IMR-90 (cell line): ENCODE results near the gene DPP10. TPM values are rescaled to one million over a fixed set of nuclear protein-coding genes. Genes with fewer than 3 reads are reported as not detected.

Source experiments
- ATAC-seq: fragments of 200-7000 bp; cut with Tn5 transposase; 2 replicates; pipeline ENCODE4 v1.9.1; 2020; ENCODE audit warnings: low read depth, mild to moderate bottlenecking, moderate library complexity
- BruUV-seq: library from RNA; stranded (reverse); fragments of 400-500 nt; replicated peaks from 2 replicates; lab custom pipeline; 2021; lab: Mats Ljungman, UMichigan
- CTCF ChIA-PET: fragments of 300-600 bp; formaldehyde crosslinking; extraction: SDS; loops from one replicate; lab custom pipeline; 2021; ENCODE audit warnings: antibody characterized with exemption; lab: Yijun Ruan, JAX
- POLR2A ChIA-PET: fragments of 300-600 bp; sonication (Branson Sonifier 250); formaldehyde crosslinking; loops from one replicate; lab custom pipeline; 2022; ENCODE audit warnings: antibody characterized with exemption; ENCODE audit not compliant: unreplicated experiment; lab: Charles Lee
- DNase-seq: peaks from one replicate; pipeline ENCODE4 v3.0.0; 2013
- H2AFZ ChIP-seq: replicated peaks from 2 replicates; pipeline ENCODE3; 2013; ENCODE audit warnings: low read length, mild to moderate bottlenecking; ENCODE audit not compliant: poor library complexity
- H2AK5ac ChIP-seq: 2 replicates; pipeline ENCODE4 v1.6.1; 2013; ENCODE audit warnings: low read depth, low read length, inconsistent platforms
- H2AK9ac ChIP-seq: replicated peaks from 2 replicates; pipeline ENCODE3; 2013; ENCODE audit warnings: mild to moderate bottlenecking, low read depth, low read length, moderate library complexity; ENCODE audit not compliant: poor library complexity
- H2BK120ac ChIP-seq: 2 replicates; pipeline ENCODE4 v1.6.1; 2013; ENCODE audit warnings: low read depth, low read length, inconsistent platforms
- H2BK15ac ChIP-seq: 3 replicates; pipeline ENCODE4 v1.6.1; 2013; ENCODE audit warnings: low read depth, low read length, inconsistent platforms
- H2BK20ac ChIP-seq: 2 replicates; pipeline ENCODE4 v1.6.1; 2013; ENCODE audit warnings: low read depth, mild to moderate bottlenecking, inconsistent platforms, low read length, moderate library complexity
- H2BK5ac ChIP-seq: 2 replicates; pipeline ENCODE4 v1.6.1; 2013; ENCODE audit warnings: mild to moderate bottlenecking, low read depth, low read length, inconsistent platforms; ENCODE audit not compliant: poor library complexity, severe bottlenecking
- H3K14ac ChIP-seq: replicated peaks from 2 replicates; pipeline ENCODE4 v1.6.1; 2013; ENCODE audit warnings: low read depth, low read length, inconsistent platforms
- H3K18ac ChIP-seq: 2 replicates; pipeline ENCODE4 v1.6.1; 2013; ENCODE audit warnings: low read depth, low read length, control low read depth
- H3K23ac ChIP-seq: 2 replicates; pipeline ENCODE4 v1.6.1; 2013; ENCODE audit warnings: low read depth, low read length, inconsistent platforms
- H3K27ac ChIP-seq: 2 replicates; pipeline ENCODE4 v1.5.1; 2013; ENCODE audit warnings: mild to moderate bottlenecking, control low read depth, low read length; ENCODE audit not compliant: insufficient read depth
- H3K27me3 ChIP-seq: 2 replicates; pipeline ENCODE4 v1.6.1; 2013; ENCODE audit warnings: low read length; ENCODE audit not compliant: control insufficient read depth, insufficient read depth
- H3K36me3 ChIP-seq: 2 replicates; pipeline ENCODE4 v1.6.1; 2013; ENCODE audit warnings: low read length, mixed read lengths; ENCODE audit not compliant: control insufficient read depth, insufficient read depth
- H3K4ac ChIP-seq: 2 replicates; pipeline ENCODE4 v1.6.1; 2013; ENCODE audit warnings: low read depth, low read length, inconsistent platforms
- H3K4me1 ChIP-seq: 2 replicates; pipeline ENCODE4 v1.6.1; 2013; ENCODE audit warnings: low read length, mixed read lengths; ENCODE audit not compliant: control insufficient read depth, insufficient read depth
- H3K4me2 ChIP-seq: 2 replicates; pipeline ENCODE4 v1.6.1; 2013; ENCODE audit warnings: low read depth, mild to moderate bottlenecking, control low read depth, low read length, moderate library complexity
- H3K4me3 ChIP-seq: 2 replicates; pipeline ENCODE4 v1.5.1; 2013; ENCODE audit warnings: low read depth, mild to moderate bottlenecking, control low read depth, low read length, moderate library complexity; ENCODE audit not compliant: insufficient read depth
- H3K56ac ChIP-seq: 2 replicates; pipeline ENCODE4 v1.6.1; 2013; ENCODE audit warnings: low read length, inconsistent platforms; ENCODE audit not compliant: insufficient read depth; ENCODE audit errors: extremely low read depth
- H3K79me1 ChIP-seq, 2 experiments: 2 replicates each; pipeline ENCODE4 v1.6.1; 2013; ENCODE audit warnings: low read length in 2 of 2, inconsistent platforms in 1 of 2, low read depth in 1 of 2
- H3K9ac ChIP-seq: 2 replicates; pipeline ENCODE4 v1.6.1; 2013; ENCODE audit warnings: low read depth, low read length, control low read depth
- H3K9me1 ChIP-seq: 2 replicates; pipeline ENCODE4 v1.6.1; 2013; ENCODE audit warnings: low read length, inconsistent platforms; ENCODE audit not compliant: insufficient read depth
- H3K9me3 ChIP-seq: 2 replicates; pipeline ENCODE4 v1.6.1; 2013; ENCODE audit warnings: low read length; ENCODE audit not compliant: control insufficient read depth, insufficient read depth
- H4K20me1 ChIP-seq: 2 replicates; pipeline ENCODE4 v1.6.1; 2013; ENCODE audit warnings: low read length, inconsistent platforms; ENCODE audit not compliant: insufficient read depth
- H4K5ac ChIP-seq: 2 replicates; pipeline ENCODE4 v1.6.1; 2013; ENCODE audit warnings: mild to moderate bottlenecking, low read depth, low read length, control low read depth
- H4K8ac ChIP-seq, 2 experiments: 2 replicates each; pipeline ENCODE4 v1.6.1; 2013; ENCODE audit warnings: low read depth in 2 of 2, low read length in 2 of 2, control low read depth in 1 of 2, inconsistent platforms in 1 of 2
- H4K91ac ChIP-seq: 2 replicates; pipeline ENCODE4 v1.6.1; 2013; ENCODE audit warnings: low read depth, low read length, inconsistent platforms; ENCODE audit not compliant: insufficient read depth
- BHLHE40 ChIP-seq: fragments of 150-350 bp; IDR thresholded peaks from 2 replicates; pipeline ENCODE4 v1.6.1; 2016; ENCODE audit warnings: mild to moderate bottlenecking, low read depth, low read length
- CEBPB ChIP-seq: IDR thresholded peaks from 2 replicates; pipeline ENCODE4 v1.6.1; 2012; ENCODE audit warnings: low read depth, low read length, improper control_type of control experiment
- CHD1 ChIP-seq: IDR thresholded peaks from 2 replicates; pipeline ENCODE4 v1.6.1; 2012; ENCODE audit warnings: low read depth, low read length, improper control_type of control experiment
- MAFK ChIP-seq: IDR thresholded peaks from 2 replicates; pipeline ENCODE4 v1.6.1; 2012; ENCODE audit warnings: low read depth, low read length, improper control_type of control experiment
- MAZ ChIP-seq: IDR thresholded peaks from 2 replicates; pipeline ENCODE4 v1.6.1; 2012; ENCODE audit warnings: low read depth, mild to moderate bottlenecking, low read length, improper control_type of control experiment, moderate library complexity, borderline replicate concordance
- NFE2L2 ChIP-seq: fragments of 150-350 bp; IDR thresholded peaks from 2 replicates; pipeline ENCODE4 v1.6.1; 2016; ENCODE audit warnings: low read depth, mild to moderate bottlenecking, low read length
- RAD21 ChIP-seq: IDR thresholded peaks from 2 replicates; pipeline ENCODE4 v1.6.1; 2012; ENCODE audit warnings: low read length, improper control_type of control experiment
- RCOR1 ChIP-seq: IDR thresholded peaks from 2 replicates; pipeline ENCODE4 v1.6.1; 2012; ENCODE audit warnings: mild to moderate bottlenecking, low read length, improper control_type of control experiment; ENCODE audit not compliant: insufficient replicate concordance
- RFX5 ChIP-seq: IDR thresholded peaks from 2 replicates; pipeline ENCODE4 v1.8.0; 2012; ENCODE audit warnings: low read depth, mild to moderate bottlenecking, low read length, moderate library complexity
- SMC3 ChIP-seq: fragments of 150-350 bp; IDR thresholded peaks from 2 replicates; pipeline ENCODE4 v1.6.1; 2016; ENCODE audit warnings: low read depth, mild to moderate bottlenecking, antibody characterized with exemption, low read length, moderate library complexity
- dilution Hi-C: fragments of 300-500 bp; cut with HindIII; formaldehyde crosslinking; loops from one replicate; pipeline ENCODE4 v1.14.3; 2018; ENCODE audit warnings: low sequenced_read_pairs; ENCODE audit not compliant: unreplicated experiment
- in situ Hi-C: fragments of 300-500 bp; cut with MboI; formaldehyde crosslinking; loops from 3 replicates; pipeline ENCODE4 v1.14.3; 2019; ENCODE audit warnings: low sequenced_read_pairs, inconsistent platforms, mixed read lengths
- intact Hi-C: fragments of 100-400 bp; cut with micrococcal nuclease; formaldehyde crosslinking; loops from 2 replicates; pipeline ENCODE4 v1.10.0; 2022
- polyA plus RNA-seq, 3 experiments: library from polyadenylated mRNA; depleted of rRNA; stranded (reverse); fragments of >200 nt; gene quantifications; 2 replicates each; pipeline ENCODE4 v1.2.3, GENCODE V29; 2012; ENCODE audit warnings: low replicate concordance in 1 of 3
- total RNA-seq: library from RNA; depleted of rRNA; stranded (reverse); fragments of >200 nt; gene quantifications from 2 replicates; pipeline ENCODE4 v1.2.3, GENCODE V29; 2012

Gene DPP10
- total and polyA plus RNA-seq, 2 of the 4 experiments (the other 2 are of a cell fraction), result not detected

DNA sequence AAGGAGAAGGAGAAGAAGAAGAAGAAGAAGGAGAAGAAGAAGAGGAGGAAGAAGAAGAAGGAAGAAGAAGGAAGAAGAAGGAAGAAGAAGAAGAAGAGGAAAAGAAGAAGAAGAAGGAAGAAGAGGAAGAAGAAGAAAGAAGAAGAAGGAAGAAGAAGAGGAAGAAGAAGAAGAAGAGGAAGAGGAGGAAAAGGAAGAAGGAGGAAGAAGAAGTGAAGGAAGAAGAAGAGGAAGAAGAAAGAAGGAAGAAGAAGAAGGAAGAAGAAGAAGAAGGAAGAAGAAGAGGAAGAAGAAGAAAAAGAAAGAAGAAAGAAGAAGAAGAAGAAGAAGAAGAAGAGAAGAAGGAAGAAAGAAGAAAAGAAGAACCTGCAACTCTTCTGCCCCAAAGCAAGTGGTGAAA lies 942.0 kb downstream of the DPP10 start:
- H3K23ac ChIP-seq, result no peak overlapping the region
- no peak overlapping the region for H3K27ac ChIP-seq
- dilution Hi-C loops, result no loop called here
- no peaks in the 10 kb centered on the region for H3K27me3 ChIP-seq
- no peak overlapping the region for H3K4me2 ChIP-seq
- ATAC-seq (no peak), DNase-seq (no peak)
- no peaks in the 10 kb centered on the region for H4K20me1 ChIP-seq
- no peak overlapping the region for H3K9ac ChIP-seq
- no peaks in the 10 kb centered on the region for H3K79me1 ChIP-seq
- ChIA-PET CTCF (no interaction called here), POLR2A (no interaction called here)
- no peak overlapping the region for H3K18ac ChIP-seq
- H2BK120ac ChIP-seq, result no peak overlapping the region
- 0 out of 2 replicates have a peak, but pooled peaks cover 2% of the 10 kb centered on the region for H3K9me3 ChIP-seq
- no peak overlapping the region for H3K4ac ChIP-seq
- H2AFZ ChIP-seq, result no peak overlapping the region
- no peaks in the 10 kb centered on the region for H3K4me1 ChIP-seq
- no peaks in the 10 kb centered on the region for H3K36me3 ChIP-seq
- H2BK20ac ChIP-seq, result no peak overlapping the region
- in situ Hi-C loops, result no loop called here
- TF ChIP-seq MAFK, result no peak
- TF ChIP-seq SMC3, result no peak
- no peak for TF ChIP-seq CHD1
- TF ChIP-seq RFX5, result no peak
- TF ChIP-seq MAZ, result no peak
- no peak for TF ChIP-seq NFE2L2
- no peak for TF ChIP-seq BHLHE40
- no peak for TF ChIP-seq CEBPB
- no peak for TF ChIP-seq RAD21
- TF ChIP-seq RCOR1, result no peak
- H3K14ac ChIP-seq, result no peak overlapping the region
- H3K9me1 ChIP-seq, result no peaks in the 10 kb centered on the region
- H4K91ac ChIP-seq, result no peak overlapping the region
- H3K4me3 ChIP-seq, result no peak overlapping the region
- no peak overlapping the region for H2AK9ac ChIP-seq
- no peak overlapping the region for H2BK5ac ChIP-seq
- H3K56ac ChIP-seq, result no peak overlapping the region
- no peak overlapping the region for H4K5ac ChIP-seq
- no TSS peak for BruUV-seq
- no peak overlapping the region for H2AK5ac ChIP-seq
- no peak overlapping the region for H2BK15ac ChIP-seq
- intact Hi-C loops, result no loop called here
- H4K8ac ChIP-seq, result no peak overlapping the region
